Testis (tissue), 3 donors: Measurements from ENCODE around the gene LLGL2. TPM values are rescaled to one million over a fixed set of nuclear protein-coding genes. Genes with fewer than 3 reads are reported as not detected.

Experiments
- DNase-seq: peaks from one replicate; pipeline ENCODE4 v3.0.0-alpha.2; 2019
- H3K27ac ChIP-seq, 2 donors: fragments of 200-600 bp; sonication (generic); one replicate each; pipeline ENCODE4 v1.5.1; 2019
- H3K27me3 ChIP-seq: fragments of 200-600 bp; sonication (generic); one replicate; pipeline ENCODE4 v1.5.1; 2019
- H3K36me3 ChIP-seq: fragments of 200-600 bp; sonication (generic); one replicate; pipeline ENCODE4 v1.5.1; 2017; ENCODE audit warnings: low read depth; ENCODE audit errors: missing control alignments
- H3K4me1 ChIP-seq: fragments of 200-600 bp; sonication (generic); one replicate; pipeline ENCODE4 v1.5.1; 2019
- H3K4me3 ChIP-seq, 2 donors: fragments of 200-600 bp; sonication (generic); one replicate each; pipeline ENCODE4 v1.5.1; 2017 to 2019
- H3K9me3 ChIP-seq: fragments of 200-600 bp; sonication (generic); one replicate; pipeline ENCODE4 v1.5.1; 2017
- CTCF ChIP-seq, 3 experiments: fragments of 450-650 bp in 2 of 3; fragments of 200-600 bp in 1 of 3; sonication (generic) in 1 of 3; IDR thresholded peaks; one replicate each; pipeline ENCODE4 v1.5.1; 2016 to 2019; ENCODE audit warnings: antibody characterized with exemption in 3 of 3, mild to moderate bottlenecking in 2 of 3, moderate library complexity in 1 of 3
- POLR2A ChIP-seq: fragments of 450-650 bp; IDR thresholded peaks from one replicate; pipeline ENCODE4 v1.6.1; 2017; ENCODE audit warnings: antibody characterized with exemption, mild to moderate bottlenecking, moderate library complexity
- WGBS, 2 donors: methylation state at CpG; one replicate each; pipeline ENCODE4 v1.1.5; 2018; 5-methylcytosine and 5-hydroxymethylcytosine counted together
- intact Hi-C: fragments of 100-400 bp; cut with DNase I; formaldehyde crosslinking; loops from one replicate; pipeline ENCODE4 v1.15.1; 2023; ENCODE audit warnings: low total_unique reads
- polyA plus RNA-seq: library from polyadenylated mRNA; stranded (reverse); fragments of 350-450 nt; fragmentation: Illumina TruSeq; extraction: RNeasy Lipid Tissue Mini Kit (QIAGEN cat#74804); gene quantifications from one replicate; pipeline ENCODE4 v1.2.3, GENCODE V29; 2014; ENCODE audit warnings: low read depth, low replicate concordance; ENCODE audit not compliant: insufficient read depth
- total RNA-seq, 2 donors: library from RNA; depleted of rRNA; stranded (reverse); fragments of >200 nt; gene quantifications; one replicate each; pipeline ENCODE4 v1.2.3, GENCODE V29; 2016

LLGL2 gene
- total and polyA plus RNA-seq, 3 donors from 2014 or later = 20.6 to 34.3 (median 22.9) TPM

DNA sequence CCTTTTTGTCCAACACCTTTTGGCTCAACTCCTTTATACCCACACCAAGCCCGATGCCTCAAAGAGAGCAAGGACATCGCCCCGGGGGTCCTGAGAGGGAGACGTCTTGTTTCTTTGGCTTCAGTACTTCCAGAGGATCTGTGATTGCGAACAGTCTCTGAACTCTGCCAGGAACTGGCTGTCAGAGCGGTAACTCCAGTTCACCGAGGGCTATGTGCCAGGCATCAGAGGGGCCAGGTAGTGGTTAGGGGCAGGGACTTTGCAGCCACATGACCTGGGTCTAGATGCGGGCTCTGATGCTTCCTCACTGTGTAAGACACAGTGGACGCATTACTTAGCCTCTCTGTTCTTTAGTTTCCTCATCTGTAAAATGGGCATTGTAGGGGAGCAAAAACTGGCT lies 21.6 kb downstream of the LLGL2 start:
- 92 to 93% methylated on average over 3 to 9 of the region's 9 CpGs for WGBS, 2 donors
- DNase-seq = no peak
- TF ChIP-seq CTCF (IDR thresholded peaks at IDR 0.05) = no peak
- no peak for TF ChIP-seq POLR2A
- H3K9me3 ChIP-seq = no peaks in the 10 kb centered on the region
- no peaks in the 10 kb centered on the region for H3K36me3 ChIP-seq
- no peaks in the 10 kb centered on the region for H3K4me1 ChIP-seq
- H3K27ac ChIP-seq = no peak overlapping the region
- no peaks in the 10 kb centered on the region for H3K27me3 ChIP-seq
- H3K4me3 ChIP-seq = no peak overlapping the region
- intact Hi-C loops = no loop called here

DNA sequence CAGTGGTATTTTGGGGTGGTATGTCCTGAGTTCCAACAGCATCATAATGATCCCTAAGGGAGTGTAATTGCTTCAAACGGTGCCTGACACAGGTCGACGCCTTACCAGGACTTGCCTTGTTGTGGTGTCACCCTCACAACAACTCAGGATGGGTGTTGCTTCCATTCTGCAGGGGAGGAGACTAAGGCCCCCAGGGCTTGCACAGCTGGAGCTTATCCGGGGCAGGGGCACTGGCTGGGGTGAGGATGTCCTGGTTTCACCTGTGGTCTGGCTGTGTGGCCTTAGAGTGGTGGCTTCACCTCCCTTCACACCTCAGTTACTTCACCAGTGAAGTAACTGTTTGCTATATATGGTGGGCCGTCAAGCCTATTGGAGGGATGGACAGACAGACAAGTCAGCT lies 23.3 kb downstream of the LLGL2 start:
- no peak overlapping the region for H3K27ac ChIP-seq
- intact Hi-C loops = no loop called here

DNA sequence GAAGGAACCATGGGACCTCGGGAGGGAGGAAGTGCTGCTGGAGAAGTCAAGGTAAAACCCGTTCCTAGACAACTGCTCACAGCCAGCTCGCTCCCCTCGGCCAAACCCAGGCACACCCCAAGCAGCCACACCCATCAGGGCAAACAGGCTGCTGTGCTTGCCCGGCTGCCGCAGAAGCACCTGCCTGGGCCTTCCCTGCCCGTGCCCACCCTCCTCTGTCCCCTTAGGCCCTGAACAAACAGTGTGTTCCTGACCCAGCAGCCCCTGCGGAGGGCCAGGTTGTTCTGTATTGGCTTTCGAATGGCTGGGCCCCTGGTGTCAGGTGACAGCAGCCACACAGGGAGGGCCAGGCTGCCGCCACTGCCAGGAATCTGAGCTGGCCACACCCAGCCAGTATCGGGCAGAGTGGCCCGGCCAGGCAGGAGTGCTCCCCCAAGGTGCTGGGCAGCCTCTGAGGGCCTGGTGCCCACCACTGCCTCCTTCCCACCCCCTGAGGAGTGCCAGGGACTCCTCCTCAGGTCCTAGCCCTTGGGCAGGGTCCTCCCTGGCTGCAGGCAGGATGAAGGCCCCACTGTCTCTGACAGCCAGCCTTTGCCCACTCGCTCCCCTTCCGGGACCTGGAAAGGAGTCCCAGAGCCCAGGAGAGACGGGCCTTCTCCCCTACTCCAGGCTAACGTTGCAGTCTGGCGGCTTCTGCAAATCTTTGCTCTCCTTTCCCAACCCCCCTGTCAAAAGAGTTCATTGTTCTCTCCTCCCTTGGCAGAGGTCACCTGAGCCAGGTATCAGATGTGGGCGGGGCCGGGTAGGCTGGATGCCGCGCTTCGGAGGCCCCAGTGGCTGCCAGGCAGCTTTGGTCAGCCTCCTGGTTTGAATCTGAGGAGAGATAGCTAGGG lies 24.0 kb downstream of the LLGL2 start:
- TF ChIP-seq CTCF (IDR thresholded peaks at IDR 0.05) (no peak), POLR2A (no peak)
- H3K4me1 ChIP-seq = no peaks in the 10 kb centered on the region
- H3K27me3 ChIP-seq = no peaks in the 10 kb centered on the region
- no peak overlapping the region for H3K27ac ChIP-seq
- H3K36me3 ChIP-seq = no peaks in the 10 kb centered on the region
- whole genome bisulfite sequencing, 2 donors = 67 to 79% methylated on average over 12 to 21 of the region's 22 CpGs
- DNase-seq = no peak
- H3K4me3 ChIP-seq = no peak overlapping the region
- H3K9me3 ChIP-seq = no peaks in the 10 kb centered on the region
- intact Hi-C loops = no loop called here

More for the DNA sequence above, 23.3 kb downstream of the LLGL2 start:
- no peak for TF ChIP-seq CTCF (IDR thresholded peaks at IDR 0.05)
- TF ChIP-seq POLR2A = no peak
- Histone ChIP-seq H3K27me3 (no peaks in the 10 kb centered on the region), H3K4me3 (no peak overlapping the region), H3K4me1 (no peaks in the 10 kb centered on the region), H3K36me3 (no peaks in the 10 kb centered on the region), H3K9me3 (no peaks in the 10 kb centered on the region)
- no peak for DNase-seq
- WGBS, 2 donors = 89 to 93% methylated on average over 5 of the region's 5 CpGs

- no peak overlapping the region for H3K4me3 ChIP-seq
- H3K36me3 ChIP-seq = no peaks in the 10 kb centered on the region
- no peak overlapping the region for H3K27ac ChIP-seq
- TF ChIP-seq POLR2A = no peak
- no peak for TF ChIP-seq CTCF (IDR thresholded peaks at IDR 0.05)
- H3K9me3 ChIP-seq = no peaks in the 10 kb centered on the region
- no peaks in the 10 kb centered on the region for H3K4me1 ChIP-seq
- no peak for DNase-seq
- no peaks in the 10 kb centered on the region for H3K27me3 ChIP-seq
- intact Hi-C loops = no loop called here
- 89% methylated on average over 4 of the region's 4 CpGs; no CpG with 5 or more reads in 1 of the 2 donors for WGBS, 2 donors
These were observed 24.6 kb downstream of the LLGL2 start for GRCh38 chr17:75550139-75550465.

DNA sequence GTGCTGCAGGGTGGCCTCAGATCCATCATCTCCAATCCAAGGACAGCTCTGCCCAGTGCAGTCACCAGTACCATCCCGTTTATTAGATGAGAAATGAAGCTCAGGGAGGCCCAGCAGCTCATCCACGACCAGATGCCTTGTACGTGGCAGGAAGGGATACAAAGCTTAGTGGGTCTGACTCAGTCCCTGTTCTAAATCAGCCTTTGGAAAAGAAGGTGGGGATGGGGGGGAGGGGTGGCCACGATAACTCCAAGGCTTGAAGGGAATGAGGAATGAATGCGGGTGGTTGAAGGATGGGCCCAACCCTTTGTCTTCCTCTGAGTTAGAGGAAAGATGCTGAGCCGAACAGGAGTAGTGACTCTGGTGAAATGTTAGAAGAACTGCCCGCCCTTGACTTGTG lies 25.8 kb downstream of the LLGL2 start:
- TF ChIP-seq POLR2A (no peak), CTCF (IDR thresholded peaks at IDR 0.05) (no peak)
- Histone ChIP-seq H3K27ac (no peak overlapping the region), H3K36me3 (no peaks in the 10 kb centered on the region), H3K9me3 (no peaks in the 10 kb centered on the region), H3K27me3 (no peaks in the 10 kb centered on the region), H3K4me3 (no peak overlapping the region), H3K4me1 (no peaks in the 10 kb centered on the region)
- intact Hi-C loops = no loop called here
- 66 to 81% methylated on average over 7 of the region's 7 CpGs for WGBS, 2 donors
- DNase-seq = peak; percentile 35
